ENCODE measurements around the gene FAM185A.
"Not testable (repeated sequence)": the region's sequence is repeated elsewhere in the genome, so short reads cannot be mapped to it uniquely, and the experiment has no call there.

FAM185A gene

DNA sequence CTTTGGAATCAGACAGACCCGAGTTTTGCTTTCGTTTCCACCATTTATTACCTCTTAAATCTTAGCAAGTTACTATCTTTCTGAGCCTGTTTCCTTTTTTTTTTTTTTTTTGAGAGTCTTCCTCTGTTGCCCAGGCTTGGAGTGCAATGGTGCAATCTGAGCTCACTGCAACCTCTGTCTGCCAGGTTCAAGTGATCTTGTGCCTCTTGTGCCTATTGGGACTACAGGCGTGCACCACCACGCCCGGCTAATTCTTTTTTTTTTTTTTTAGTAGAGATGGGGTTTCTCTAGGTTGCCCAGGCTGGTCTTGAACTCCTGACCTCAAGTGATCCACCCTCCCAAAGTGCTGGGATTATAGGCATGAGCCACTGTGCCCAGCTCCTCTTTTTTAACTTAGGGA is 84.5 kb downstream of the FAM185A start:
- no peak for DNase-seq

DNA sequence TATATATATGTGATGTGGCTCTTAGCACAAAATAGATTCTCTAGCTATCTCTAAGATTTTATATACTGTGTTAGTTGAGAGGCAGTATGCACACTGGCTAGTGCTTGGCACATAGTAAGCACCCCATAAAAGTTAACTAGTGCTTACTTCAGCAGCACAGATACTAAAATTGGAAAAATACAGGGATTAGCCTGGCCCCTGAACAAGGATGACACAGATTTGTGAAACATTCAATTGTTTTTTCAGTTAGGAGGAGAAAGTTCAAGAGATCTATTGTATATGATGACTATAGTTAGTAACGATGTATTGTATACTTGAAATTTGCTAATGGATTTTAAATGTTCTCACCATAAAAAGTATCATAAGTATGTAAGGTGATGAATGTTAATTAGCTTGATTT is 85.7 kb downstream of the FAM185A start:
- no peak for DNase-seq

DNA sequence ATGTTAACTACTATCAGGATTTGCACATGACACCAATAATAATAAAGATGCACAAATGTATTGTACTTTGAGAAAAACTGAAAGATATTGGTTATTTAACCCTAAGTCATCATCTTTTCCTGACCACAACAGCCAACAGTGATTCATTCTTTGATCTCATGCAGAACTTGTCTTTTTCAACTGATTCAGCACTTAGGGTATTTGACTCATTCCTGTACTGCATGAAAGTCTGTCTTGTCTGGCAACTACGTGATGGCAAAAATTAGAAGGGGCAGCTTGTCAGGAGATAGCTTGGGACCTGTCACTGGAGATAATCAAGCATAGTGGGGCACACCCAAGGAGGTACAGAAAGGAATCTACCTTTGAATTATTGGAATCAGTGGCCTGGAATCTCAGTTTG is 86.2 kb downstream of the FAM185A start:
- DNase-seq = no peak

DNA sequence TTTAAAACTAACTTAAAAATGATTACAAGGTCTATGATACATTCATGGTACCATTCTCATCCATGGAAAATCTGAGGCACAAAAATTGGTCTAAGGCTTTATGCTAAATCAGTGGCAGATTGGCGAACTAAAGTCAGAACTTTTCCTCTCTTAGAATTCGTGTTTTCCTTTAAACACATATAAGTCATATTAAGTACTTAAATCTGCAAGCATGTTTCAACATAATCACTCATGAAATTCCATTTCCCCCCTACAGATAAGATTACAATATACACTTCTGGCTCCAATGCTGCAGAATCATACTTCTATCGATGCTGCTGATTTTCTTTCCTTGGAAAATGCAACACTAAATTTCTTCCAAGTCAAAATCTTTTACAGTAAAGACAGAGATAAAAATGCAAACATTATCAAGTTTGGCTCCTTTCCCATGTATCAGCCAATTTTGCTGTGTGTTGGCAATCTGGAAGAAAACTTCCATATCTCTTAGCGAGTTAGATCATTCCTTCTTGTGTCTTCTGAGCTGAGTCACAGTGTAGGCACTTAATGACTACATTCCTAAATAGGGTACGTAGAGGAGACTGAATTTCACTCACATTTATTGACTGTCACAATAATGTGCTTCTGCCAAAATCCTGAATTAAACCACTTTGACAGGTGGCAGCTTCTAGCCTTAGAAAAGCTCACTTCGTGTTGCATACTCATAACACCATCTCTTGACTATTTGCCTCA is 87.6 kb downstream of the FAM185A start:
- no peak for DNase-seq

DNA sequence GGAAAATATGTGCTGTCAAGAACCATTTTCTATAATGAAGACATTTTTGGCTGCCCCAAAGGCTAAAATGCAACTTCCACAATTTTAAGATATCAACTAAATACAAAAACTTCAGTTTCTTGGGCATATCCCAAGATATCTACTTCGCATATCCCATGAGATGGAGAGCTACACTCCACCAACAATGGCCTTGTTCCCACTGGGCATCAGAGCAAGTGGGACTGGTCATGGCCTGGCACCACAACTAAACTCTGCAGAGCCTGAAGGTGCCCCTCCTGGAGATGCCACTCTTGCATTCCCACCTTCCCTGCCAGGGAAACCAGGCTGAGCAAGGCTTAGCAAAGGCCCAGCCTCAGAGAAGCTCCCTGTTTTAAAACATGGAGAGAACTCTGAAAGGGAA is 88.2 kb downstream of the FAM185A start:
- DNase-seq = no peak

DNA sequence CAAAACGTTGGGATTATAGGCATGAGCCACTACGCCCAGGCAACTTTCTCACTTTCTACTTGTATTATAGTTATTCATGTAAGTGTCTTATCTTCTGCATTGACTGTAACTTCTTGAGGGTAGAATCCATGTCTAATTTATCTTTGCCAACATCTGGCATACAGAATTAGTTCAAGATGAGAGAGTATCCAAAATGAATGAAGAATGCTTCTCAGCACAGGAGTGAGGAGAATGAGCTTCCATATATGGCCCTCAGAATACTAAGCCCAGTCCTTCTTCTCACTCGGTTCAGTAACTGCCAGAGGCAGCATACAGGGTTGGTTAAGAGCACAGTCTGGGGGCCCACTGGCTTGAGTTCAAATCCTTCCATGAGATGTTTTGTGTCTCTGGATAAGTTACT is 89.0 kb downstream of the FAM185A start:
- DNase-seq = no peak

DNA sequence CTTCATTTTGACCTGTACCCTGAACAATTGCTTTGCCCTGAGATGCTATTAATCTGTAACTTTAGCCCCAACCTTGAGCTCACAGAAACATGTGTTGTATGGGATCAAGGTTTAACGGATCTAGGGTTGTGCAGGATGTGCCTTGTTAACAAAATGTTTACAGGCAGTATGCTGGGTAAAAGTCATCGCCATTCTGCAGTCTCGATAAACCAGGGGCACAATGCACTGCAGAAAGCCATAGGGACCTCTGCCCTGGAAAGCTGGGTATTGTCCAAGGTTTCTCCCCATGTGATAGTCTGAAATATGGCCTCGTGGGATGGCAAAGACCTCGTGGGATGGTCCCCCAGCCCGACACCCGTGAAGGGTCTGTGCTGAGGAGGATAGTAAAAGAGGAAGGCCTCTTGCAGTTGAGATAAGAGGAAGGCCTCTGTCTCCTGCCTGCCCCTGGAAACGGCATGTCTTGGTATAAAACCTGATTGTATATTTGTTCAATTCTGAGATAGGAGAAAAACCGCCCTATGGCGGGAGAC is 89.8 kb downstream of the FAM185A start:
- not testable (repeated sequence) for DNase-seq

DNA sequence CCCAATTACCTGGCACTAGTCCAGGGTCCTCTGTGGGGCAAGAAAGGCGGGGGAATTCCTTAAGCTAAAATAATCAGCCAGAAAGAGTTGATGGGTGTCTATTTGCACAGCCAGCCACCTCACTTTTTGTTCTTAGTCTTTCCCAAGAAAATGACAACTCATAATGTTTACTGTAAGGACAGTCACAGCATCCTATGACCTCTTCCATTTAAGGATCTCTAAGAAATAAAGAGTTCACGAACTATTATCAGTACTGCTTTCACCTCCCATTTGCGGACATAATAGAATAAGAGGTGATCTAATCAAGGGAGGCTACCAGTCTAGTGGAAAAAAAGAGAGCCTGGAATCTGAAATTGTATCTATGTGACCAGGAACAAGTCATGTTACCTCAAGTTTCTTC is 91.6 kb downstream of the FAM185A start:
- DNase-seq = no peak

DNA sequence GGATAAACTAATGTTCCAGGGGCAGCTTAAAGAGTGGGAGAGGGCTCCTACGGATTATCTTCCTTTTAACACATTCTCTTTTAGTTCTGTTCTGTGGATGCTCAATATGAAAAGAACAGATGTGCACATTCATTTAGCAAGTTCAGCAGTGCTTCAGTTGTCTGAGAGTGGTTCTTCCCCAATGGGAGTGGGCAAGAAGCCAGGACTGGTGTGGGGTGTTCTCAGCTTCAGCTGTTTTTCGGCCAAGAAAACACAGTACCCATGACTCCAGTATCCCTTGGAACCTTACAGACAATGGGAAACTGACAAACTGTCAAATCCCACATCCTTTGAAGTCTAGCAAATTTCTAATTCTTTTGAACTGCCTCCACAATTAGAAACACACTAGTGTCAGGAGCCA is 92.5 kb downstream of the FAM185A start:
- DNase-seq = no peak

DNA sequence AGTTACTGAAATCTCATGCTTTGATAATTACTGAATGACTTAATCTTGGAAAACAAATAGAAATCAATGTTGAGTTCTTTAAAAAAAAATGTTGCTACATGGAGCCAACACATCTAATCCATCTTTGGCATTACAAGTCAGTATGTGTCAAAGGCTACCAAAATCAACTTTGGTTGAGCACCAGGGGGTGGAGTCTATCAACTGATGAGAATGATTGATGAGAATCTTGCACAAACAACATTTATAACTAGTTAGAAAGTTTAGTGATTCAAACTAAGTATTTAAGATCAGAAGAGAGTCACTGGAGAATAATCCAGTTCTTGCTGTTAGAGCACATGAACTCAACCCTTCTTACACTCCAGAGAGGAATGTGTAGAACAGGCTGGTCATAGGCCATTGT is 93.5 kb downstream of the FAM185A start:
- DNase-seq = no peak

DNA sequence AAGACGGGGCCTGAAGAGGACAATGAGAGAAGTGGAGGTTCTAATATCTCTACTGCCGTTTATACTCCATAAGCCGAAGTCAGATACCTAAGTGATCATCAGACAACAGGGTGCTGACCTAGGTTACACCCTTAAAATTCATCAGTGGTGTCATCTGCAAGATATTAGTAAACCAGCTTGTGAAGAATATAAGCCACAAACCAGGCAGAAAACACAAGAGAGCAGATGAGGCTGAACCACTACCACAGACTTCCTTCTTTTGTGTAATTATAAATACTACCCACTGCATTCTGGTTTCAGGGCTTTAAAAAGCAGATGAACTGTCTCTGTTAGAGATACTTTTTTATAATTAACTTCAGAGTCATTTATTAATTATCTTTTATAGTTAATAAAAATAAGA is 95.1 kb downstream of the FAM185A start:
- no peak for DNase-seq

DNA sequence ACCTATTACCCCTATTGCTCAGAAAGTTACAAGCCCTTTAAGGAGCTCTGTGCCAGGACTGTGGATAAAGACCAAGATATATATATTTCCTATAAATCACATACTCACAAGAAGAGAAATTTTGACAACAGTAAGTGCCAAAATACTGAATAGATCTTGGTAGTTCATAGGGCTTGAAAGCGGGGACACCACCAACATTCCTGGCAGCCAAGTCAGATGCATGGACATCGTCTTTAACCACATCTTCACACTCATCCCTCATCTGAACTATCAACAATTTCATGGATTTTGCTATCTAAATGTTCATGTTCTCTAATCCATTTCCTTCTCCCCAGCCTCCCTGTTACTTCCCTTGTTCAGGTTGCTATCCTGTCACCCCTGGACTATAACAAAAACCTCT is 96.5 kb downstream of the FAM185A start:
- DNase-seq = no peak

DNA sequence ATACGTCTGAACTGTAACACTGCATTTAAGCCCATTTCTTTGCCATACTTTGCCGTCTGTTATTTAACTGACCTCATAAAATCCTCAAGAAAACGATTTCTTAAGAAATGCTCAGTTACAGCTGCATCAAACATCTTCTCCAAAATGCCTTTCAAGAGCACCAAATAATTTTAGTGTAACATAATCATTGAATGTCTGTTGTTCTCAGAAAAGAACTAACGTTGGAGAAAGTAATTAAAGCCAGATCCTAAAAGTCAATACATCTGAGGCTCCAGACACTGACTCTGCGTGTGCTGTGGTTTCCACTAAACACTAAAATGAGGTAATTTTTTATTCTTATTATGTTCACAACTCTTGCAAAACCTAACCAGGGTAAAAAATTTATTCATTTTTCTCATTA is 100.3 kb downstream of the FAM185A start:
- DNase-seq = no peak

DNA sequence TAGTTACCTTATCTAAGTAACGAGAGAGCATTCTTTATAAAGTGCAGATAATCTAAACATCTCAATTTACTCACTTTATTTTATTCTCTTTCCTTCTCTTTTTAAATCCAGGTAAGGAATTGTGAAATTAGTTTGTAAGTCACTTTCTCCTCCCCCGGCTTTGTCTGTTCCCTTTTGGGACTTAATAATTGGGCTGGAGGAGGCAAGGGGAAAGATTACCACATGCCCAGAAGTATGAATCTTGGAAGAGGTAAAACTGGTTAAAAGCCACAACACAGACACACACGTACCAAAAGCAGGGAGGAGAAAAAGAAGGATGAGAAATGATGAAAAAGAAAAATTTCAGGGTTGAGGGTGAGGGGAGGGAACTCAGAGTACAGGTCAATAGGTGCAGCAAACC is 100.7 kb downstream of the FAM185A start:
- DNase-seq = no peak

DNA sequence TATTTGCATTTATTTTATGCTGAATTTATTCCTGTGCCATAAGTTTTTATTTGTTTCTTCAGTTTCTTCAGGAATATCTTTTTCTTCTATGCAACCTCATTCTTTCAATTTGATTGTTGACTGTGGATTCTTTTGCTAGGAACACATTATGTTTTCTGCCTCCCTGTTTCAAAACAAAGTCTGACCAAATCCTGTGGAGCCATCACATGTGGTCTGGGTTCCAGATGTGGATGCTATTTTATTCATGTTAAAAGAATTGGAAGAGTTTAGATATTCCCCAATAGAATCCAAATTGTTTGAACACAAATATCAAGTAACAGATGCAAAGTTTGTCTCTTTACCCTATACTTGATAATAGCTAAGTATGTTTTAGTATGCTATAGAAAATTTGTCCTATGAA is 107.2 kb downstream of the FAM185A start:
- DNase-seq = no peak

All from stimulated activated CD4-positive, alpha-beta T cell treated with anti-CD3 and anti-CD28 coated beads, Interleukin-4, amount 100 ng/mL, for 1 hour (primary cell).